ENCODE results near the gene TNFRSF1A. TPM values are rescaled to one million over a fixed set of nuclear protein-coding genes. Genes with fewer than 3 reads are reported as not detected.

Gene TNFRSF1A
- total and polyA plus RNA-seq, 9 of the 15 experiments (the other 6 are each of a cell fraction or from before 2014, with no cell fraction given), result 0.76 to 43.5 (median 30.0) TPM

DNA sequence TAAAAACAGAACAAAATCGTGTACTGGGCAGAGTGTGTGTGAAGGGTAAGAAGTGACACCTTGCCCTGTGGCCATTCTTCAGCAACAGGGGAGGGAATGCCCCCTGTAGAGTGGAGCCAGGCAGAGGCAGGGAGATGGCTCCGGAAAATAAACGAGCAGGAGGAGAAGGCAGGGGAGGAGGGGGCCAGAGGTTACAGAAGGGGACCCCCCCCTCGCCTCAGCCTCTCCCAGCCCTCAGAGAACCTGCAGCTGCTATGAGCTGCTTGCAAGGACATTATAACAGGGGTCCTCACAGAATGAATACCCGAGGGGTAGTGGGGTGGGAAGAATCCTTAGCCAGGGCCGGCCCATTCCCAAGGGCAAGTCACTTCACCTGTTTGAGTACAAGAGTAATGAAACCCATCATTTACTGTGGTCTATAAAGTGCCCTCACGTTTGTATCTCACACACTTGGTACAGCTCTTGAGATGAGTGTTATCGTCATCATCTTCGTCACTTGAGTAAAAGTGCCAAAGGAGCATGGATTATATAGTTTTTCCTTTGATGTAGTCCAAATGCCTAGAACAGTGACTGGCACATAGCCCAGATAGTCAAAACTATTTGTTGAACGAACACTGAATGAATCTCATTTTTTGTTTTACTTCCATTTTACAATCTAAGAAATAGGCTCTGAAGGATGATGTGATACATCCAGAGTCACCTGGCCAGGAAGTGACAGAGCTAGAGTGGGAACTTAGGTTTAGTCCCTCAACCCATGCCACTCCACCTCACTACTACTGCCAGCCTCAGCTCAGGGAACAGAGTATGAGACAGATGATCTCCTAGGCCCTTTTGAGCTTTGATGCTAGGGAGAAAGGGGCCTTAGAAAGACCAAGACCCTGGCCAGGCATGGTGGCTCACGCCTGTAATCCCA lies 19.0 kb upstream of the TNFRSF1A start (continued):
- TF ChIP-seq ZNF407 (IDR thresholded peaks at IDR 0.05; ENCODE audit: low read depth) (no peak), FIP1L1 (IDR thresholded peaks at IDR 0.05; ENCODE audit: low read depth, low read length, poor library complexity, severe bottlenecking) (no peak)

Measured in K562 (cell line).